HEK293 (cell line): ENCODE results near the gene ASPRV1.

Experiments
- CTCF ChIA-PET: fragments of 350-600 bp; formaldehyde crosslinking; extraction: SDS; loops from one replicate; lab custom pipeline; 2021; ENCODE audit warnings: antibody characterized with exemption; lab: Yijun Ruan, JAX
- POLR2A ChIA-PET: fragments of 300-600 bp; formaldehyde crosslinking; extraction: SDS; loops from one replicate; lab custom pipeline; 2020; ENCODE audit warnings: antibody characterized with exemption, inconsistent platforms; lab: Yijun Ruan, JAX
- H3K27ac ChIP-seq: fragments of 200-500 bp; sonication (Bioruptor generic); 2 replicates; pipeline ENCODE4 v1.5.1; 2014; ENCODE audit warnings: low read depth, low read length, control low read depth, inconsistent platforms; ENCODE audit errors: extremely low read depth
- H3K36me3 ChIP-seq, 2 experiments: fragments of 200-500 bp in 1 of 2; sonication (Bioruptor generic) in 1 of 2; 1 replicate in 1 of 2; 2 replicates in 1 of 2; pipeline ENCODE4 v1.5.1; 2014 to 2017; ENCODE audit warnings: inconsistent platforms in 2 of 2, low read length in 2 of 2; ENCODE audit not compliant: control insufficient read depth in 2 of 2, insufficient read depth in 1 of 2
- H3K4me1 ChIP-seq: fragments of 200-500 bp; sonication (Bioruptor generic); 2 replicates; pipeline ENCODE4 v1.5.1; 2014; ENCODE audit warnings: mild to moderate bottlenecking, low read length, inconsistent platforms; ENCODE audit not compliant: control insufficient read depth, insufficient read depth
- H3K4me3 ChIP-seq: 2 replicates; pipeline ENCODE4 v1.5.1; 2011; ENCODE audit warnings: low read depth, mild to moderate bottlenecking, control low read depth, low read length, moderate library complexity
- H3K9me3 ChIP-seq: fragments of 200-500 bp; sonication (Bioruptor generic); 2 replicates; pipeline ENCODE4 v1.5.1; 2014; ENCODE audit warnings: low read depth, low read length, inconsistent platforms; ENCODE audit not compliant: control insufficient read depth, insufficient read depth
- ATF2 ChIP-seq: fragments of 450-650 bp; formaldehyde crosslinking; IDR thresholded peaks from 2 replicates; pipeline ENCODE4 v1.5.1; 2016; ENCODE audit warnings: missing biosample characterization, missing genetic modification characterization, low read depth
- GFI1B ChIP-seq: fragments of 450-650 bp; formaldehyde crosslinking; IDR thresholded peaks from 2 replicates; pipeline ENCODE4 v1.5.1; 2016; ENCODE audit warnings: missing biosample characterization, missing genetic modification characterization
- KLF1 ChIP-seq: fragments of 450-650 bp; formaldehyde crosslinking; IDR thresholded peaks from 2 replicates; pipeline ENCODE4 v1.5.1; 2016; ENCODE audit warnings: missing biosample characterization, missing genetic modification characterization
- KLF16 ChIP-seq: fragments of 450-650 bp; formaldehyde crosslinking; IDR thresholded peaks from 2 replicates; pipeline ENCODE4 v1.5.1; 2017; ENCODE audit warnings: missing biosample characterization, missing genetic modification characterization
- PRDM4 ChIP-seq: fragments of 450-650 bp; formaldehyde crosslinking; IDR thresholded peaks from 2 replicates; pipeline ENCODE4 v1.5.1; 2017; ENCODE audit warnings: missing biosample characterization, missing genetic modification characterization
- SCRT1 ChIP-seq: fragments of 450-650 bp; formaldehyde crosslinking; IDR thresholded peaks from 2 replicates; pipeline ENCODE4 v1.5.1; 2016; ENCODE audit warnings: missing biosample characterization, missing genetic modification characterization, borderline replicate concordance
- SCRT2 ChIP-seq: fragments of 450-650 bp; formaldehyde crosslinking; IDR thresholded peaks from 2 replicates; pipeline ENCODE4 v1.5.1; 2016; ENCODE audit warnings: missing biosample characterization, missing genetic modification characterization
- SP3 ChIP-seq: fragments of 450-650 bp; formaldehyde crosslinking; IDR thresholded peaks from 2 replicates; pipeline ENCODE4 v1.5.1; 2016; ENCODE audit warnings: missing biosample characterization, missing genetic modification characterization
- YY1 ChIP-seq: fragments of 450-650 bp; formaldehyde crosslinking; IDR thresholded peaks from 2 replicates; pipeline ENCODE4 v1.5.1; 2018; ENCODE audit warnings: missing biosample characterization, missing genetic modification characterization
- ZNF121 ChIP-seq: fragments of 450-650 bp; formaldehyde crosslinking; IDR thresholded peaks from 2 replicates; pipeline ENCODE4 v1.5.1; 2016; ENCODE audit warnings: missing biosample characterization, missing genetic modification characterization
- ZNF16 ChIP-seq: fragments of 450-650 bp; formaldehyde crosslinking; IDR thresholded peaks from 2 replicates; pipeline ENCODE4 v1.5.1; 2016; ENCODE audit warnings: low read depth, missing biosample characterization, missing genetic modification characterization
- ZNF202 ChIP-seq: fragments of 450-650 bp; formaldehyde crosslinking; IDR thresholded peaks from 2 replicates; pipeline ENCODE4 v1.5.1; 2016; ENCODE audit warnings: missing biosample characterization, missing genetic modification characterization, borderline replicate concordance
- ZNF211 ChIP-seq: fragments of 450-650 bp; formaldehyde crosslinking; IDR thresholded peaks from 2 replicates; pipeline ENCODE4 v1.5.1; 2016; ENCODE audit warnings: low read depth, missing biosample characterization, missing genetic modification characterization
- ZNF341 ChIP-seq: fragments of 450-650 bp; formaldehyde crosslinking; IDR thresholded peaks from 2 replicates; pipeline ENCODE4; 2016; ENCODE audit warnings: low read depth, missing biosample characterization, missing genetic modification characterization
- ZNF473 ChIP-seq: fragments of 450-650 bp; formaldehyde crosslinking; IDR thresholded peaks from 2 replicates; pipeline ENCODE4 v1.5.1; 2017; ENCODE audit warnings: missing biosample characterization, missing genetic modification characterization
- ZNF48 ChIP-seq: fragments of 450-650 bp; formaldehyde crosslinking; IDR thresholded peaks from 2 replicates; pipeline ENCODE4 v1.5.1; 2016; ENCODE audit warnings: missing biosample characterization, missing genetic modification characterization
- ZNF529 ChIP-seq: fragments of 450-650 bp; formaldehyde crosslinking; IDR thresholded peaks from 2 replicates; pipeline ENCODE4 v1.5.1; 2017; ENCODE audit warnings: missing genetic modification characterization, missing biosample characterization; ENCODE audit not compliant: insufficient replicate concordance
- ZNF600 ChIP-seq: fragments of 450-650 bp; formaldehyde crosslinking; IDR thresholded peaks from 2 replicates; pipeline ENCODE4 v1.5.1; 2016; ENCODE audit warnings: missing biosample characterization, missing genetic modification characterization
- ZNF626 ChIP-seq: fragments of 450-650 bp; sonication (Bioruptor Pico); formaldehyde crosslinking; IDR thresholded peaks from 2 replicates; pipeline ENCODE4 v1.5.1; 2018; ENCODE audit warnings: missing biosample characterization, missing genetic modification characterization, inconsistent platforms
- ZNF776 ChIP-seq: fragments of 450-650 bp; formaldehyde crosslinking; IDR thresholded peaks from 2 replicates; pipeline ENCODE4 v1.5.0; 2017; ENCODE audit warnings: missing biosample characterization, missing genetic modification characterization, borderline replicate concordance
- ZNF792 ChIP-seq: fragments of 450-650 bp; formaldehyde crosslinking; IDR thresholded peaks from 2 replicates; pipeline ENCODE4 v1.5.1; 2016; ENCODE audit warnings: missing biosample characterization, missing genetic modification characterization
- ZSCAN23 ChIP-seq: fragments of 450-650 bp; formaldehyde crosslinking; IDR thresholded peaks from 2 replicates; pipeline ENCODE4 v1.5.1; 2016; ENCODE audit warnings: missing biosample characterization, missing genetic modification characterization
- ZXDB ChIP-seq: fragments of 450-650 bp; formaldehyde crosslinking; IDR thresholded peaks from 2 replicates; pipeline ENCODE4 v1.5.1; 2016; ENCODE audit warnings: missing biosample characterization, missing genetic modification characterization
- TF ChIP-seq, protein P1 (sequence below): fragments of 450-650 bp; formaldehyde crosslinking; IDR thresholded peaks from 2 replicates; pipeline ENCODE4 v1.5.1; 2016; ENCODE audit warnings: missing biosample characterization, missing genetic modification characterization
- TF ChIP-seq, protein P2 (sequence below): fragments of 450-650 bp; formaldehyde crosslinking; IDR thresholded peaks from 2 replicates; pipeline ENCODE4 v1.5.1; 2017; ENCODE audit warnings: missing biosample characterization, missing genetic modification characterization

Gene ASPRV1

DNA sequence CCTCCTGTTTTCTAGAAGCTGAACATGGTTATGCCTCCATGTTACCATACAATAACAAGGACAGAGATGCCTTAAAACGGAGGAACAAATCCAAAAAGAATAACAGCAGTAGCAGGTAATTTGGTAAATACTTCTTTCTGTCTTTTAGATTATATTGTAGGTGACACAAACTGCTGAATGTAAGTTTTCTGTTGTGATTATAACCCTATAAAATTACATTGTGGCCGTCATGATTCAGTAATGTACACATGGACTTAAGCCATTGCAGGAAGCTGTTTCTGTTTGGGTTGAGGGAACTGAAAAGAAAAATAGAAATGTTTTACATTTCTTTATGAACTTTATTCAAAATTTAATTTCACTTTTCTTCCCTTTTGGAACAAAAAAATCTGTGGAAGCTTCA lies 45.3 kb downstream of the ASPRV1 start:
- H3K36me3 ChIP-seq = peaks cover 6 to 21% of the 10 kb centered on the region in 2 experiments
- no peak for TF ChIP-seq SCRT1 (tag by site-specific recombination)
- no peak for TF ChIP-seq YY1 (tag by site-specific recombination)
- TF ChIP-seq ZNF16 (tag by site-specific recombination) = no peak
- TF ChIP-seq ZSCAN23 (tag by site-specific recombination) = no peak
- no peak for TF ChIP-seq ZNF341
- TF ChIP-seq ATF2 (tag by site-specific recombination) = no peak
- no peak for TF ChIP-seq ZNF211 (tag by site-specific recombination)
- TF ChIP-seq GFI1B (tag by site-specific recombination) = no peak
- no peak for TF ChIP-seq ZNF473 (tag by site-specific recombination)
- no peak for TF ChIP-seq ZNF202 (tag by site-specific recombination)
- TF ChIP-seq, all 188 proteins: peak for 0
- CTCF ChIA-PET = interaction anchor here (0.6 to 4.8 kb wide), 6 partner anchors 8 to 387 kb away, joined by 3 to 43 read pairs (median 4); partner anchors contain the start of gene FAM136A
- no peaks in the 10 kb centered on the region for H3K9me3 ChIP-seq
- H3K4me3 ChIP-seq = peak overlapping the region; percentile 98
- H3K4me1 ChIP-seq = no peaks in the 10 kb centered on the region
- H3K27ac ChIP-seq = no peak overlapping the region
- POLR2A ChIA-PET = interaction anchor here (0.5 to 4.3 kb wide), 6 partner anchors 18 to 377 kb away, joined by 3 to 45 read pairs (median 18); partner anchors contain the start of genes C2orf42 and SNRPG

DNA sequence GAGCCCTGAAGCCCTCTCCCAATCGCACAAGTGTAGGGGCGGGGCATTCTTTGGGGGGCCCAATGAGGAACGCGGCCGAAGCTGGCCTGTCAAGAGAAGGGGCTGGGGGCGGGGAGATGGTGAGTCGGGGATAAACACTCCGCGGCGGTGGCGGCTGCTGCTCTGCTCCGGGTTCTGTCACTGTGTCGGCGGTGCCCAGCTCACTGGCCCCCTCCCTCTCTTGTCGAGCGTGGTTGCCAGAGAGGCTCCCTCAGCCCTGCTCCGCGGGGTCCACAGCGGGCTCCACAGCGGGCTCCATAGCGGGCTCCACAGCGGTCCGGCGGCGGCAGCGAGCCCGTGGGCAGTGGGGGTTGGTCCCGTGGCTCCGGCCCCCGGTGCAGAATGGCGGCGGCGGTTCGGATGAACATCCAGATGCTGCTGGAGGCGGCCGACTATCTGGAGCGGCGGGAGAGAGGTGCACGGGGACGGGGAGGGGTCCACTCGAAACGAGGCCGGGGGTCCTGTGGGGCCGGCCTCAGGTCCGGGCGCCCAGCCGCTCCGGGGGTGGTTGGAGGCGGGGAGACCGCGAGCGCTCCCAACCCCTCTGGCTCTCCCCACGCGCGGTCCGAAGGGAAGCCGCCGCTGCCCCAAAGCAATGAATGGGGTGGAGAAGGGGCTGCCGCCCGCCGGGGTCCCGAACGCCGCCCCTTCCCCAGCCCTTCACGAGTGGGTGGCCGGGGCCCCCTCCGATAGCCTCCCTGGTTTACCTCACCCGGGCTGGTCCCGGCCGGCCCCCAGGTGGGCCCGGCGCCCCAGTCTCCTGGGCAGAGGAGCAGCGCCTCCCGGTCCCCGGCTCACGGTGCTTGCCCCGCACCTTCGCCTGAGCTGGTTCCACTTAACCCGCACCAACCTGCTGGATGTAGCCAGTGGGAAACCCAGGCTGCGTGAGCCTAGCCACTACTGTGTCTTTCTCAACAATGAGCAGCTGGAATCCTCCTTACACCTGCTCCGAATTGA lies 46.2 kb downstream of the ASPRV1 start, which contains the start of gene MXD1:
Gene MXD1 (plus strand): TSS at position 160 of the 996 bp plus-strand sequence. CDS start 222 bp downstream, at position 382.
- Histone ChIP-seq H3K36me3 (peaks cover 6 to 20% of the 10 kb centered on the region in 2 experiments), H3K27ac (peak within 1 kb of the TSS; percentile 91), H3K4me1 (no peaks in the 10 kb centered on the region), H3K9me3 (no peaks in the 10 kb centered on the region), H3K4me3 (peak within 1 kb of the TSS; percentile 98)
- ChIA-PET POLR2A (interaction anchor here (0.5 to 4.3 kb wide), 53 partner anchors 8 to 478 kb away, joined by 3 to 56 read pairs (median 5); partner anchors contain the start of genes ANXA4, C2orf42, FAM136A and NFU1), CTCF (interaction anchor here (0.6 to 6.0 kb wide), 18 partner anchors 8 to 728 kb away, joined by 3 to 74 read pairs (median 4); partner anchors contain the start of genes FAM136A and SNRNP27)
- TF ChIP-seq, protein P1, sequence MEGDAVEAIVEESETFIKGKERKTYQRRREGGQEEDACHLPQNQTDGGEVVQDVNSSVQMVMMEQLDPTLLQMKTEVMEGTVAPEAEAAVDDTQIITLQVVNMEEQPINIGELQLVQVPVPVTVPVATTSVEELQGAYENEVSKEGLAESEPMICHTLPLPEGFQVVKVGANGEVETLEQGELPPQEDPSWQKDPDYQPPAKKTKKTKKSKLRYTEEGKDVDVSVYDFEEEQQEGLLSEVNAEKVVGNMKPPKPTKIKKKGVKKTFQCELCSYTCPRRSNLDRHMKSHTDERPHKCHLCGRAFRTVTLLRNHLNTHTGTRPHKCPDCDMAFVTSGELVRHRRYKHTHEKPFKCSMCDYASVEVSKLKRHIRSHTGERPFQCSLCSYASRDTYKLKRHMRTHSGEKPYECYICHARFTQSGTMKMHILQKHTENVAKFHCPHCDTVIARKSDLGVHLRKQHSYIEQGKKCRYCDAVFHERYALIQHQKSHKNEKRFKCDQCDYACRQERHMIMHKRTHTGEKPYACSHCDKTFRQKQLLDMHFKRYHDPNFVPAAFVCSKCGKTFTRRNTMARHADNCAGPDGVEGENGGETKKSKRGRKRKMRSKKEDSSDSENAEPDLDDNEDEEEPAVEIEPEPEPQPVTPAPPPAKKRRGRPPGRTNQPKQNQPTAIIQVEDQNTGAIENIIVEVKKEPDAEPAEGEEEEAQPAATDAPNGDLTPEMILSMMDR (tag by site-specific recombination) = 0 out of 2 replicates have a peak, but pooled peaks have one; percentile 26
- TF ChIP-seq ZXDB (tag by site-specific recombination) (peak; percentile 32; the same call in 1 of the 2 replicates), ZNF121 (tag by site-specific recombination) (no peak), SP3 (tag by site-specific recombination) (peak; percentile 9; the same call in 1 of the 2 replicates), KLF16 (tag by site-specific recombination) (peak; percentile 94), ZNF48 (tag by site-specific recombination) (no peak), SCRT2 (no peak), KLF1 (no peak), ZNF626 (tag by site-specific recombination) (no peak), PRDM4 (tag by site-specific recombination) (no peak), ZNF792 (tag by site-specific recombination) (no peak), ZNF600 (tag by site-specific recombination) (peak; percentile 78), ZNF341 (peak; percentile 77), ZNF473 (tag by site-specific recombination) (no peak), ZNF776 (tag by site-specific recombination) (no peak), ZNF529 (tag by site-specific recombination) (no peak)
- TF ChIP-seq, protein P2, sequence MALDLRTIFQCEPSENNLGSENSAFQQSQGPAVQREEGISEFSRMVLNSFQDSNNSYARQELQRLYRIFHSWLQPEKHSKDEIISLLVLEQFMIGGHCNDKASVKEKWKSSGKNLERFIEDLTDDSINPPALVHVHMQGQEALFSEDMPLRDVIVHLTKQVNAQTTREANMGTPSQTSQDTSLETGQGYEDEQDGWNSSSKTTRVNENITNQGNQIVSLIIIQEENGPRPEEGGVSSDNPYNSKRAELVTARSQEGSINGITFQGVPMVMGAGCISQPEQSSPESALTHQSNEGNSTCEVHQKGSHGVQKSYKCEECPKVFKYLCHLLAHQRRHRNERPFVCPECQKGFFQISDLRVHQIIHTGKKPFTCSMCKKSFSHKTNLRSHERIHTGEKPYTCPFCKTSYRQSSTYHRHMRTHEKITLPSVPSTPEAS (tag by site-specific recombination) = no peak
